Raji (cell line): ENCODE results near the gene ANKRD9.

ENCODE experiments used
- POLR2A ChIP-seq: IDR thresholded peaks from 2 replicates; pipeline ENCODE4 v1.6.1; 2011; ENCODE audit warnings: low read depth, low read length, control low read depth; ENCODE audit not compliant: insufficient read depth

Gene ANKRD9

DNA sequence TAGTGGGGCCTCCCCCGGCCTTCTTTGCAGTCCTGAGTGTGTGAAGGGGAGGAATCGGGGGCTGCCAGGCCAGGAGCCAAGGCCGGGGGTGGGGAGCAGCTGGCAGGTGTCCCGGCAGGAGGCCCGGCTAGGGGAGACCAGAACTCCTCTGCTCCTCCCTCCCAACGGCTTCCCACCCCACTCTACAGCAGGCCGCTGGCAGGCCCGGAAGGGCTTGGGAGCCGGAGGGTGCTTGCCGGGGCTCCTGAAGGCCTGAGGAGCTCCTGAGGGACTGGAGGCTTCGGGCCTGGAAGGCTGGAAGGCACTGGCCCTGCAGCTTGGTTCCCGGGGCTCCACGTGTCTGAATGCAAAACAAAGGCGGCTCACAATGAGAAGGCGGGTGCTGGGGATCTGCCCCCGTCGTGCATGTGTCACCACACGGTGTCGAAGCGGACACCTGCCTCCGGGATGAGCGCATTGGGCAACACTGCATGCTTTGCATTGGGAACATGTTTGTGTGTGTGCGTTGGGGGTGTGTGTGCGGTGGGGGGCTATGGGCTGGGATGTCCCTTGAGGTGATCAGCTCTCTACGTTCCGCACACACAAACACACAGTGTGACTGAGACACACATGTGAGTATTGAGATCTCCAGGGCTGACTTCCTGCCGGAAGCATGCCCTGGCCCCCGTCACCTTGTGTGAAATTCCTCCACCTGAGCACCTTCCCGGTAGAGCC is 30.9 kb upstream of the ANKRD9 start:
- no peak for TF ChIP-seq POLR2A

DNA sequence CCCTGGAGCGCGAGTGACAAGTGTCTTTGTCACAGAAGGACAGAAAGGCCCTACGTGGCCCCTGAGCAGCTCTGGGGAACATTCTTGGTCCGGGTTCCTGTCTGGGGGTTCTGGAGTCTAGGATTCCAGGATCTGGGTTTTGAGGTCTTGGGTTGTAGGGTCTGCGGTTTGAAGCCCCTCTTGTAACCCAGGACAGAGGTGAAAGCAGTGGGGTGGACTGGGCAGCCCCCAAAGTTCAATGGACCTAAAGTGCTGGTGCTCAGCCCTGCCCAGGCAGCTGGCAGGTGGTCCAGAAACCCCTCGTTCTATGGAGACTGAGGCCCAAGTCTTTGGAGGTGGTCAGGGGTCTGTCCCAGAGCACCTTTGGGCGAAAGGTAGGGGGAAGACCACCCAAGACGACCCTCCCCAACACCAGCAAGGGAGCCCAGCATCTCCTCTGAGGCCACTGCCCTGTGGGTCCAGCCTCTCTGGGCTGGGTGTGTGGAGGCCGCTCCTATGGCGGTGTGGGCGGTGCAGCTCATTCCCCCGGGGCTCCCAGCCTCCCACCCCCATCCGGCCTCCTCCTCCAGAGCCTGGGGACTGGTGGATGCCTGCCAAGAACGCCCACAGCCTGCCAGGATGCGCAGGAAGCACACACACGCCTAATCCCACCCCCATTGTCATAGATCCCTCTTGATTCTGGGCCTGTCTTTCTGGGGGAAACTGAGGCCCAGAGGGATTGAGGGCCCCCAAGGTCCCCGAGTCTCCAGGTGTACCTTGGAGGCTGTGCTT is 30.2 kb upstream of the ANKRD9 start:
- no peak for TF ChIP-seq POLR2A

DNA sequence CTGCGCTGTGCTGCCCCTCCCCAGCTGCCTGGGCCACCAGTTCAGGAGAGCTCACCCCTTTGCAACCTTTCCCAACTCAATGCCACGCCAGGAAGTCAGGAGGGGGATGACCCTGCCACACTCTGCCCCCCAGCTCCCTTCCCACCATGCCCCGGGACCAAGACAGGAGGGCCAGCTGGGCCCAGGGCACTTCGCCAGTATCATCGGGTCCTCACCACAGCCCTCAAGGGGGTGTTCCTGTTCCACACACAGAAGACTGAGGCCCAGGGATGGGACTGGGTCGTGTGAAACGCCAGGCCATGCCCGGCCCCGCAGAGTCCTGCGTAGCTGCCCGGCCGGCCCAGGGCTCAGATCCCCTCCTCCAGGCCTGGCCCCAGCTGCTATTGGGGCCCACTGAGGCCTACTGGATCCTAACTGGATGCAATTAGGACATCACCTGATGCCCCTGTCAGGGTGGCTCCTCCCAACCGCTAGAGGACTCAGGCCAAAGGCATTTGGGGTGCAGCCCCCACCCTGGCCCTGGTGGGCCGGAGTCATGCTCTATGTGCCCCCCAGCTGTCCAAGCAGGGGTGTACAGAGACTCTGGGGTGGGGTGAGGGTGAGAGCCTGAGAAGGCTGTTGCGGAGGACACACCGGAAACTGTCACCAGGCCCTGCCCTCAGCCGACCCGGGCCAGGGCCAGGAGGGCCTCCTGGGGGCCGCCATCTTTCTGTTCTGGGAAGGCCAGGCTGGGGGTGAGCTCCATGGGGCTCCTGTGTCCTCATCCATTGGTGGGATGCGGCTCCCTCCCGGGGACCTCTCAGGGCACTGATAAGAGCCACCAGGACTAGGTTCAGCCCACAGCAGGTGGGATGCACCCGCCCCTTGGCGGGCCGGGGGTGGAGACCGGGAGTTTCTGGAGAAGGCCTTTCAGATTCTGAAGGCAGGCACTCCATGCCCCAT is 29.3 kb upstream of the ANKRD9 start:
- TF ChIP-seq POLR2A, result no peak

GRCh38 chr14:102537981-102538601 is 28.5 kb upstream of the ANKRD9 start:
- TF ChIP-seq POLR2A, result no peak

- TF ChIP-seq POLR2A, result no peak
These were observed 22.7 kb upstream of the ANKRD9 start for GRCh38 chr14:102532204-102532658.

DNA sequence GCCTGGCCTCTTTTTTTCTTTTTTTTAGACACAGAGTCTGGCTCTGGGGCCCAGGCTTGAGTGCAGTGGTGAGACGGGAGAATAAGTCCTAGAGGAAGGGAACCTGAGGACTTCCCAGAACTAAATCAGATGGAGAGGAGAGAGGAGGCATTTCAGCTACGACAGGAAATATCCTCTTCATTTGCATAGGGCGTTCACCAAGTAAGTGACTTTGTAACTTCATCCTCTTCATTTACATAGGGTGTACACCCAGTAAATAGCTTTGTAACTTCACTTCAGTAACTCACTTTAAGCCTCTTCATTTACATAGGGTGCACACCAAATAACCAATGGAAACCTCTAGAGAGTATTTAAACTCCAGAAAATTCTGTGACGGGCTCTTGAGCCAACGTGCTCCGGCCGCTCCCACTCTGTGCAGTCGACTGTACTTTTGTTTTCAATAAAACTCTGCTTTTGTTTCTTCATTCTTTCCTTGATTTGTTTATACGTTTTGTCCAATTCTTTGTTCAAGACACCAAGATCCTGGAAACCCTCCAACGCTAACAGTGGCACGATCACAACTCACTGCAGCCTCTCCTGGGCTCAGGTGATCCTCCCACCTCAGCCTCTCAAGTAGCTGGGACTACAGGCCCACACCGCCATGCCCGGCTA is 21.4 kb upstream of the ANKRD9 start:
- no peak for TF ChIP-seq POLR2A

- TF ChIP-seq POLR2A, result no peak
These were observed 19.0 kb upstream of the ANKRD9 start for GRCh38 chr14:102528431-102529170.

GRCh38 chr14:102525929-102526497 is 16.4 kb upstream of the ANKRD9 start:
- TF ChIP-seq POLR2A, result no peak

DNA sequence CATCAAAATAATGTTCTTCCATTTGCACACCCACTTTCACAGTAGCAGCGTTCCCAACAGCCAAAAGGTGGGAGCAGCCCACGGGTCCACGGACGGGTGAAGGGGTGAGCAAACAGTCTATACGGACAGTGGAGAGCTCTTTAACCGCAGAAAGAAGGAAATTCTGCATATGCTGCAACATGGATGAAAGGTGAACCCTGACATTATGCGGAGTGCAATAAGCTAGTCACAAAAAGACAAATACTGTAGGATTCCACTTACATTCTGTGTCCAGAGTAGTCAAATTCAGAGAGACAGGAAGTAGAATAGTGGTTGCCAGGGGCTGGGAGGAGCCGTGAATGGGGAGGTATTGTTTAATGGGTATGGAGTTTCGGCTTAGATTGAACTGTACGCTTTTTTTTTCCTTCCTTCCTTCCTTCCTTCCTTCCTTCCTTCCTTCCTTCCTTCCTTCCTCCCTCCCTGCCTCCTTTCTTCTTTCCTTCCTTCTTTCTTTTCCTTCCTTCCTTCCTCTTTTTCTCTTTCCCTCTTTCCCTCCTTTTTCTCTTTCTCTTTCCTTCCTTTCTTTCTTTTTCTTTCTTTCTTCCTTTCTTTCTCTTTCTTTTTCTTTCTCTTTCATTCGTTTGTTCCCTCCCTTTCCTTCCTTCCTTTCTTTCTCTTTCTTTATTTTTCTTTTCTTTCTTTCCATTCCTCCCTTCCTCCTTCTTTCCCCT is 15.8 kb upstream of the ANKRD9 start:
- TF ChIP-seq POLR2A, result no peak

GRCh38 chr14:102524451-102525218 is 15.1 kb upstream of the ANKRD9 start:
- peak; percentile 94 for TF ChIP-seq POLR2A

- TF ChIP-seq POLR2A, result no peak
These were observed 14.2 kb upstream of the ANKRD9 start for GRCh38 chr14:102523569-102524450.

DNA sequence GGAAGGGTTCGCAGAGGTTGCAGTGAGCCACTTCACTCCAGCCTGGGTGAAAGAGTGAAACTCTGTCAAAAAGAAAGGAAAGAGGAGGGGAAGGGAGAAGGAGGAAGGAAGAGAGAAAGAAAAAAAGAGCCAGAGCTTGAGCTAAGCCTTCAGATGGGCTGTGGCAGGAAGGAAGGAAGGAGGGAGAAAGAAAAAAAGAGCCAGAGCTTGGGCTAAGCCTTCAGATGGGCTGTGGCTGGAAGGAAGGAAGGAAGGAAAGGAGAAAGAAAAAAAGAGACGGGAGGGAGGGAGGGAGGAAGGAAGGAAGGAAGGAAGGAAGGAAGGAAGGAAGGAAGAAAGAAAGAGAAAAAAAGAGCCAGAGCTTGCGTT is 13.6 kb upstream of the ANKRD9 start:
- no peak for TF ChIP-seq POLR2A
